LNCaP clone FGC (cell line): ENCODE data around the gene STXBP2.

Source experiments
- DNase-seq: peaks from one replicate; pipeline ENCODE4 v3.0.0-alpha.2; 2011; ENCODE audit warnings: low read depth
- H3K4me3 ChIP-seq: 2 replicates; pipeline ENCODE4 v1.5.1; 2011; ENCODE audit warnings: mild to moderate bottlenecking, low read depth, low read length, control low read depth
- TF ChIP-seq, protein P1 (sequence below): IDR thresholded peaks from 2 replicates; pipeline ENCODE4 v1.5.1; 2012; ENCODE audit warnings: mild to moderate bottlenecking; ENCODE audit not compliant: control insufficient read depth, insufficient read depth; ENCODE audit errors: extremely low read depth

Gene STXBP2

GRCh38 chr19:7668842-7669241 is 31.9 kb downstream of the STXBP2 start, which contains the start of gene RETN:
TSS of gene RETN (plus strand) at chr19:7669049. CDS start at chr19:7669327, 278 bp downstream.
- TF ChIP-seq, protein P1, sequence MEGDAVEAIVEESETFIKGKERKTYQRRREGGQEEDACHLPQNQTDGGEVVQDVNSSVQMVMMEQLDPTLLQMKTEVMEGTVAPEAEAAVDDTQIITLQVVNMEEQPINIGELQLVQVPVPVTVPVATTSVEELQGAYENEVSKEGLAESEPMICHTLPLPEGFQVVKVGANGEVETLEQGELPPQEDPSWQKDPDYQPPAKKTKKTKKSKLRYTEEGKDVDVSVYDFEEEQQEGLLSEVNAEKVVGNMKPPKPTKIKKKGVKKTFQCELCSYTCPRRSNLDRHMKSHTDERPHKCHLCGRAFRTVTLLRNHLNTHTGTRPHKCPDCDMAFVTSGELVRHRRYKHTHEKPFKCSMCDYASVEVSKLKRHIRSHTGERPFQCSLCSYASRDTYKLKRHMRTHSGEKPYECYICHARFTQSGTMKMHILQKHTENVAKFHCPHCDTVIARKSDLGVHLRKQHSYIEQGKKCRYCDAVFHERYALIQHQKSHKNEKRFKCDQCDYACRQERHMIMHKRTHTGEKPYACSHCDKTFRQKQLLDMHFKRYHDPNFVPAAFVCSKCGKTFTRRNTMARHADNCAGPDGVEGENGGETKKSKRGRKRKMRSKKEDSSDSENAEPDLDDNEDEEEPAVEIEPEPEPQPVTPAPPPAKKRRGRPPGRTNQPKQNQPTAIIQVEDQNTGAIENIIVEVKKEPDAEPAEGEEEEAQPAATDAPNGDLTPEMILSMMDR: no peak
- DNase-seq: no peak
- no peak within 1 kb of the TSS for H3K4me3 ChIP-seq

DNA sequence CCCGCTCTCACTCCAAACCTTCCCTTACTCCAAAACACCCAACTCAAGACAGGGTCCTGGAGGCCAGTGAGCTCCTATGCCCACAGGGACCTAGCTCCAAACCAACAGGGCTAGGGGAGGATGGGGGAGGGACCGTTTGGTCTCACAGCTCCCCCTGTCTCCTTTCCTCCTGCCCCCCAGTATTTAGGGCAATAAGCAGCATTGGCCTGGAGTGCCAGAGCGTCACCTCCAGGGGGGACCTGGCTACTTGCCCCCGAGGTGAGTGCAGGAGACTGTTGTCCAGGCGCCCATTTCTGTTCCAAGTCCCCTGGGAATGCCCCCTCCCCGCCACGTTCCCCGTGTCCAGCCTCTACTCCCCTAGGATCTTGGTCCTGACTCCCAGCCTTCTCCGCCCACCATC is 32.7 kb downstream of the STXBP2 start:
- TF ChIP-seq, protein P1: no peak
- no peak for DNase-seq
- no peak overlapping the region for H3K4me3 ChIP-seq

- TF ChIP-seq, protein P1: no peak
- peak overlapping the region; percentile 27 for H3K4me3 ChIP-seq
- no peak for DNase-seq
Observed at GRCh38 chr19:7670150-7670783, 33.4 kb downstream of the STXBP2 start.

DNA sequence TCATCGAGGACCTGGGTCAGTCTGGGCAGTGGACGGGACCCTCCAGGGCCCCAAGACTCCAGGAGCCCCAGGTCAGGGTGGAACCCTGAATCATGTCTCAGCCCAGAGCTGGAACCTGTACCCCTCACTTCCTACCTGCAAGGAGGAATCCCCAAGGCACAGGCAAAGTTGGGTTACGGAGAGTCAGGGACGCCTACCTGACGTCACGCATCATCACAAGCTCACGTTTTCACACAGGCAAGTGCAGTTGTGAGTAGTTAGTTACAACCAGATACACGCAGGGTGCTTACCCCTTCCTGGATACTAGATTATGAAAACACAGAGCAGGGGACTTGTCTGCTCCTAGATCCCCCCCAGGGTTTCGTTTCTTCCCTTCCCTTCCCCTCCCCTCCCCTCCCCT is 33.9 kb downstream of the STXBP2 start:
- no peak for DNase-seq
- TF ChIP-seq, protein P1: no peak
- H3K4me3 ChIP-seq: no peak overlapping the region; the same call in 1 of the 2 replicates

DNA sequence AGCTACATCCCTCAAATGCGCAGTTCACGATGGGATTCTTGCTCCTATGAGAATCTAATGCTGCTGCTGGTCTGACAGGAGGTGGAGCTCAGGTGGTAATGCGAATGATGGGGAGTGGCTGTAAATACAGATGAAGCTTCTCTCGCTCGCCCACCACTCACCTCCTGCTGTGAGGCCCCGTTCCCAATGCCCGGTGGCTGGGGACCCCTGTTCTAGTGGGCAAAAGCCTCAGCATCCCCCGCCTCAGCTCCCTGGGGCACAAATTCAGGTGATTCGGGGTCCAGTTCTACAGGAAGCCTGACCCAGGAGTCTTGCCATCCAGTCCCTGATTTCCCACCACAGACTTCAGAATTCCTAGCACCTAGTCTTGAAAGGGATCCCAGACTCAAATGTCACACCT is 35.6 kb downstream of the STXBP2 start:
- DNase-seq: no peak
- TF ChIP-seq, protein P1: no peak
- no peak overlapping the region for H3K4me3 ChIP-seq

GRCh38 chr19:7674010-7675005 is 37.4 kb downstream of the STXBP2 start:
- no peak overlapping the region for H3K4me3 ChIP-seq
- DNase-seq: peak; percentile 43
- TF ChIP-seq, protein P1: no peak
